HEK293 (cell line): ENCODE data around the gene YJU2.
A peak's percentile ranks its signal among the peaks of the same experiment; 100 is the strongest.

ENCODE experiments used
- KLF10 ChIP-seq: fragments of 450-650 bp; IDR thresholded peaks from 2 replicates; pipeline ENCODE4 v1.5.1; 2018; ENCODE audit warnings: missing biosample characterization, mild to moderate bottlenecking, missing genetic modification characterization
- KLF17 ChIP-seq: fragments of 450-650 bp; formaldehyde crosslinking; IDR thresholded peaks from 2 replicates; pipeline ENCODE4 v1.5.1; 2016; ENCODE audit warnings: missing biosample characterization, missing genetic modification characterization
- RBAK ChIP-seq: fragments of 450-650 bp; formaldehyde crosslinking; IDR thresholded peaks from 2 replicates; pipeline ENCODE4 v1.5.1; 2016; ENCODE audit warnings: missing biosample characterization, missing genetic modification characterization
- ZBTB10 ChIP-seq: fragments of 450-650 bp; formaldehyde crosslinking; IDR thresholded peaks from 2 replicates; pipeline ENCODE4 v1.5.1; 2016; ENCODE audit warnings: missing biosample characterization, missing genetic modification characterization
- ZBTB48 ChIP-seq: fragments of 450-650 bp; formaldehyde crosslinking; IDR thresholded peaks from 2 replicates; pipeline ENCODE4 v1.5.1; 2016; ENCODE audit warnings: missing biosample characterization, missing genetic modification characterization
- ZNF148 ChIP-seq: fragments of 450-650 bp; formaldehyde crosslinking; IDR thresholded peaks from 2 replicates; pipeline ENCODE4 v1.5.0; 2017; ENCODE audit warnings: missing biosample characterization, missing genetic modification characterization, borderline replicate concordance
- ZNF2 ChIP-seq: fragments of 450-650 bp; formaldehyde crosslinking; IDR thresholded peaks from 2 replicates; pipeline ENCODE4 v1.5.1; 2016; ENCODE audit warnings: missing biosample characterization, missing genetic modification characterization
- ZNF223 ChIP-seq: fragments of 450-650 bp; formaldehyde crosslinking; IDR thresholded peaks from 2 replicates; pipeline ENCODE4 v1.5.1; 2016; ENCODE audit warnings: missing biosample characterization, missing genetic modification characterization
- ZNF274 ChIP-seq, 2 experiments: fragments of 200-500 bp in 1 of 2; fragments of 450-650 bp in 1 of 2; sonication (Bioruptor generic) in 1 of 2; formaldehyde crosslinking in 1 of 2; IDR thresholded peaks; 2 replicates each; pipeline versions ENCODE4 v1.5.1 to v1.6.1; 2014 to 2016; ENCODE audit warnings: borderline replicate concordance in 1 of 2, inconsistent platforms in 1 of 2, low read length in 1 of 2, missing biosample characterization in 1 of 2, missing genetic modification characterization in 1 of 2
- ZNF292 ChIP-seq: fragments of 450-650 bp; formaldehyde crosslinking; IDR thresholded peaks from 2 replicates; pipeline ENCODE4 v1.5.1; 2016; ENCODE audit warnings: low read depth, missing biosample characterization, missing genetic modification characterization, borderline replicate concordance
- ZNF341 ChIP-seq: fragments of 450-650 bp; formaldehyde crosslinking; IDR thresholded peaks from 2 replicates; pipeline ENCODE4; 2016; ENCODE audit warnings: low read depth, missing biosample characterization, missing genetic modification characterization
- ZNF366 ChIP-seq: fragments of 450-650 bp; formaldehyde crosslinking; conservative IDR thresholded peaks from 2 replicates; pipeline ENCODE4 v1.5.1; 2016; ENCODE audit warnings: missing biosample characterization, missing genetic modification characterization
- ZNF391 ChIP-seq: fragments of 450-650 bp; formaldehyde crosslinking; IDR thresholded peaks from 2 replicates; pipeline ENCODE4 v1.5.1; 2016; ENCODE audit warnings: low read depth, missing biosample characterization, missing genetic modification characterization, borderline replicate concordance
- ZNF449 ChIP-seq: fragments of 450-650 bp; formaldehyde crosslinking; IDR thresholded peaks from 2 replicates; pipeline ENCODE4 v1.5.1; 2017; ENCODE audit warnings: missing biosample characterization, mild to moderate bottlenecking, missing genetic modification characterization, moderate library complexity
- ZNF501 ChIP-seq: fragments of 450-650 bp; formaldehyde crosslinking; IDR thresholded peaks from 2 replicates; pipeline ENCODE4 v1.5.1; 2016; ENCODE audit warnings: missing biosample characterization, missing genetic modification characterization
- ZNF785 ChIP-seq: fragments of 450-650 bp; formaldehyde crosslinking; IDR thresholded peaks from 2 replicates; pipeline ENCODE4 v1.5.1; 2016; ENCODE audit warnings: missing biosample characterization, missing genetic modification characterization
- ZSCAN4 ChIP-seq: fragments of 450-650 bp; formaldehyde crosslinking; IDR thresholded peaks from 2 replicates; pipeline ENCODE4 v1.5.1; 2017; ENCODE audit warnings: missing biosample characterization, missing genetic modification characterization
- TF ChIP-seq, protein P1 (sequence below): fragments of 450-650 bp; formaldehyde crosslinking; IDR thresholded peaks from 2 replicates; pipeline ENCODE4 v1.5.1; 2016; ENCODE audit warnings: missing biosample characterization, missing genetic modification characterization
- TF ChIP-seq, protein P2 (sequence below): fragments of 450-650 bp; formaldehyde crosslinking; IDR thresholded peaks from 2 replicates; pipeline ENCODE4 v1.5.1; 2016; ENCODE audit warnings: missing biosample characterization, missing genetic modification characterization
- TF ChIP-seq, protein P3 (sequence below): fragments of 450-650 bp; formaldehyde crosslinking; IDR thresholded peaks from 2 replicates; pipeline ENCODE4 v1.5.1; 2016; ENCODE audit warnings: missing biosample characterization, missing genetic modification characterization

Gene YJU2

GRCh38 chr19:4267101-4267900, 20.4 kb downstream of the YJU2 start (continued):
- TF ChIP-seq ZBTB10 (tag by site-specific recombination) (peak; percentile 60; the same call in 1 of the 2 replicates), ZNF341 (peak; percentile 59; the same call in 1 of the 2 replicates), ZSCAN4 (tag by site-specific recombination) (0 out of 2 replicates have a peak, but pooled peaks have one; percentile 7), ZBTB48 (tag by site-specific recombination) (0 out of 2 replicates have a peak, but pooled peaks have one; percentile 15), ZNF501 (no peak), KLF10 (tag by site-specific recombination) (no peak), ZNF366 (tag by site-specific recombination) (no peak), ZNF148 (no peak), KLF17 (peak; percentile 37; the same call in 1 of the 2 replicates), ZNF785 (tag by site-specific recombination) (no peak), RBAK (no peak), ZNF223 (tag by site-specific recombination) (no peak), ZNF2 (tag by site-specific recombination) (peak; percentile 84), ZNF449 (tag by site-specific recombination) (no peak), ZNF292 (tag by site-specific recombination) (no peak), ZNF391 (tag by site-specific recombination) (peak; percentile 75; the same call in 1 of the 2 replicates), ZNF274 (IDR thresholded peaks at IDR 0.05; ENCODE audit: low read length) (no peak), ZNF274 (tag by site-specific recombination; IDR thresholded peaks at IDR 0.05; ENCODE audit: borderline replicate concordance) (no peak)
- TF ChIP-seq, protein P1, sequence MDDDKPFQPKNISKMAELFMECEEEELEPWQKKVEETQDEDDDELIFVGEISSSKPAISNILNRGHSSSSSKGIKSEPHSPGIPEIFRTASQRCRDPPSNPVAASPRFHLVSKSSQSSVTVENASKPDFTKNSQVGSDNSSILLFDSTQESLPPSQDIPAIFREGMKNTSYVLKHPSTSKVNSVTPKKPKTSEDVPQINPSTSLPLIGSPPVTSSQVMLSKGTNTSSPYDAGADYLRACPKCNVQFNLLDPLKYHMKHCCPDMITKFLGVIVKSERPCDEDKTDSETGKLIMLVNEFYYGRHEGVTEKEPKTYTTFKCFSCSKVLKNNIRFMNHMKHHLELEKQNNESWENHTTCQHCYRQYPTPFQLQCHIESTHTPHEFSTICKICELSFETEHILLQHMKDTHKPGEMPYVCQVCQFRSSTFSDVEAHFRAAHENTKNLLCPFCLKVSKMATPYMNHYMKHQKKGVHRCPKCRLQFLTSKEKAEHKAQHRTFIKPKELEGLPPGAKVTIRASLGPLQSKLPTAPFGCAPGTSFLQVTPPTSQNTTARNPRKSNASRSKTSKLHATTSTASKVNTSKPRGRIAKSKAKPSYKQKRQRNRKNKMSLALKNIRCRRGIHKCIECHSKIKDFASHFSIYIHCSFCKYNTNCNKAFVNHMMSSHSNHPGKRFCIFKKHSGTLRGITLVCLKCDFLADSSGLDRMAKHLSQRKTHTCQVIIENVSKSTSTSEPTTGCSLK (tag by site-specific recombination) = no peak
- TF ChIP-seq, protein P2, sequence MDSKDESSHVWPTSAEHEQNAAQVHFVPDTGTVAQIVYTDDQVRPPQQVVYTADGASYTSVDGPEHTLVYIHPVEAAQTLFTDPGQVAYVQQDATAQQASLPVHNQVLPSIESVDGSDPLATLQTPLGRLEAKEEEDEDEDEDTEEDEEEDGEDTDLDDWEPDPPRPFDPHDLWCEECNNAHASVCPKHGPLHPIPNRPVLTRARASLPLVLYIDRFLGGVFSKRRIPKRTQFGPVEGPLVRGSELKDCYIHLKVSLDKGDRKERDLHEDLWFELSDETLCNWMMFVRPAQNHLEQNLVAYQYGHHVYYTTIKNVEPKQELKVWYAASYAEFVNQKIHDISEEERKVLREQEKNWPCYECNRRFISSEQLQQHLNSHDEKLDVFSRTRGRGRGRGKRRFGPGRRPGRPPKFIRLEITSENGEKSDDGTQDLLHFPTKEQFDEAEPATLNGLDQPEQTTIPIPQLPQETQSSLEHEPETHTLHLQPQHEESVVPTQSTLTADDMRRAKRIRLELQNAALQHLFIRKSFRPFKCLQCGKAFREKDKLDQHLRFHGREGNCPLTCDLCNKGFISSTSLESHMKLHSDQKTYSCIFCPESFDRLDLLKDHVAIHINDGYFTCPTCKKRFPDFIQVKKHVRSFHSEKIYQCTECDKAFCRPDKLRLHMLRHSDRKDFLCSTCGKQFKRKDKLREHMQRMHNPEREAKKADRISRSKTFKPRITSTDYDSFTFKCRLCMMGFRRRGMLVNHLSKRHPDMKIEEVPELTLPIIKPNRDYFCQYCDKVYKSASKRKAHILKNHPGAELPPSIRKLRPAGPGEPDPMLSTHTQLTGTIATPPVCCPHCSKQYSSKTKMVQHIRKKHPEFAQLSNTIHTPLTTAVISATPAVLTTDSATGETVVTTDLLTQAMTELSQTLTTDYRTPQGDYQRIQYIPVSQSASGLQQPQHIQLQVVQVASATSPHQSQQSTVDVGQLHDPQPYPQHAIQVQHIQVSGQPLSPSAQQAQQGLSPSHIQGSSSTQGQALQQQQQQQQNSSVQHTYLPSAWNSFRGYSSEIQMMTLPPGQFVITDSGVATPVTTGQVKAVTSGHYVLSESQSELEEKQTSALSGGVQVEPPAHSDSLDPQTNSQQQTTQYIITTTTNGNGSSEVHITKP (tag by site-specific recombination) = peak; percentile 87
- TF ChIP-seq, protein P3, sequence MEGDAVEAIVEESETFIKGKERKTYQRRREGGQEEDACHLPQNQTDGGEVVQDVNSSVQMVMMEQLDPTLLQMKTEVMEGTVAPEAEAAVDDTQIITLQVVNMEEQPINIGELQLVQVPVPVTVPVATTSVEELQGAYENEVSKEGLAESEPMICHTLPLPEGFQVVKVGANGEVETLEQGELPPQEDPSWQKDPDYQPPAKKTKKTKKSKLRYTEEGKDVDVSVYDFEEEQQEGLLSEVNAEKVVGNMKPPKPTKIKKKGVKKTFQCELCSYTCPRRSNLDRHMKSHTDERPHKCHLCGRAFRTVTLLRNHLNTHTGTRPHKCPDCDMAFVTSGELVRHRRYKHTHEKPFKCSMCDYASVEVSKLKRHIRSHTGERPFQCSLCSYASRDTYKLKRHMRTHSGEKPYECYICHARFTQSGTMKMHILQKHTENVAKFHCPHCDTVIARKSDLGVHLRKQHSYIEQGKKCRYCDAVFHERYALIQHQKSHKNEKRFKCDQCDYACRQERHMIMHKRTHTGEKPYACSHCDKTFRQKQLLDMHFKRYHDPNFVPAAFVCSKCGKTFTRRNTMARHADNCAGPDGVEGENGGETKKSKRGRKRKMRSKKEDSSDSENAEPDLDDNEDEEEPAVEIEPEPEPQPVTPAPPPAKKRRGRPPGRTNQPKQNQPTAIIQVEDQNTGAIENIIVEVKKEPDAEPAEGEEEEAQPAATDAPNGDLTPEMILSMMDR (tag by site-specific recombination) = peak; percentile 91
